Activated naive CD8-positive, alpha-beta T cell treated with anti-CD3 and anti-CD28 coated beads, Interleukin-2, amount 10 ng/mL, durations not matched to agents 7 days and 5 days (primary cell): ENCODE measurements around the gene IRX4. TPM values are rescaled to one million over a fixed set of nuclear protein-coding genes. Genes with fewer than 3 reads are reported as not detected.

ENCODE experiments used
- ATAC-seq: fragments of 150-1000 bp; cut with Tn5 transposase; one replicate; pipeline ENCODE4 v1.10.0; 2021; ENCODE audit warnings: low read depth, moderate library complexity
- POLR2A ChIA-PET: fragments of 350-600 bp; sonication (Branson Sonifier 250); formaldehyde crosslinking; loops from one replicate; lab custom pipeline; 2021; ENCODE audit warnings: antibody characterized with exemption; lab: Charles Lee
- DNase-seq: peaks from one replicate; pipeline ENCODE4 v3.0.0; 2021
- H3K27ac Mint-ChIP-seq: one replicate; pipeline ENCODE4 v1.8.0; 2022; ENCODE audit warnings: mild to moderate bottlenecking, mixed read lengths
- H3K27me3 Mint-ChIP-seq: one replicate; pipeline ENCODE4 v1.8.0; 2022; ENCODE audit warnings: mild to moderate bottlenecking, moderate library complexity, mixed read lengths
- H3K36me3 Mint-ChIP-seq: one replicate; pipeline ENCODE4 v1.8.0; 2021; ENCODE audit warnings: mild to moderate bottlenecking, mixed read lengths
- H3K4me1 Mint-ChIP-seq: one replicate; pipeline ENCODE4 v1.8.0; 2021; ENCODE audit warnings: mixed read lengths
- H3K4me3 Mint-ChIP-seq: one replicate; pipeline ENCODE4 v1.8.0; 2022; ENCODE audit warnings: mild to moderate bottlenecking, moderate library complexity, mixed read lengths
- H3K9me3 Mint-ChIP-seq: one replicate; pipeline ENCODE4 v1.8.0; 2021; ENCODE audit warnings: mixed read lengths
- total RNA-seq, 2 experiments: library from RNA; stranded (reverse); gene quantifications; one replicate each; pipeline ENCODE4 v1.2.3, GENCODE V29; 2021

IRX4 gene
- total RNA-seq, 2 experiments from 2014 or later, result not detected

GRCh38 chr5:1859099-1859498 lies 23.6 kb downstream of the IRX4 start:
- Mint-ChIP-seq H3K4me1 (peaks cover 2% of the 10 kb centered on the region), H3K36me3 (no peaks in the 10 kb centered on the region), H3K27me3 (peaks cover 18% of the 10 kb centered on the region), H3K9me3 (no peaks in the 10 kb centered on the region), H3K27ac (no peak overlapping the region), H3K4me3 (no peak overlapping the region)
- POLR2A ChIA-PET, result no interaction called here
- ATAC-seq (no peak), DNase-seq (no peak)

GRCh38 chr5:1858436-1858835 lies 24.3 kb downstream of the IRX4 start:
- ATAC-seq (no peak), DNase-seq (no peak)
- peaks cover 2% of the 10 kb centered on the region for H3K4me1 Mint-ChIP-seq
- no peak overlapping the region for H3K4me3 Mint-ChIP-seq
- H3K9me3 Mint-ChIP-seq, result no peaks in the 10 kb centered on the region
- peaks cover 24% of the 10 kb centered on the region for H3K27me3 Mint-ChIP-seq
- H3K36me3 Mint-ChIP-seq, result no peaks in the 10 kb centered on the region
- POLR2A ChIA-PET, result no interaction called here
- H3K27ac Mint-ChIP-seq, result no peak overlapping the region

GRCh38 chr5:1857256-1857600 lies 25.5 kb downstream of the IRX4 start:
- H3K4me1 Mint-ChIP-seq, result peaks cover 2% of the 10 kb centered on the region
- POLR2A ChIA-PET, result no interaction called here
- H3K9me3 Mint-ChIP-seq, result no peaks in the 10 kb centered on the region
- H3K36me3 Mint-ChIP-seq, result no peaks in the 10 kb centered on the region
- H3K4me3 Mint-ChIP-seq, result no peak overlapping the region
- DNase-seq, result no peak
- H3K27ac Mint-ChIP-seq, result no peak overlapping the region
- ATAC-seq, result no peak
- H3K27me3 Mint-ChIP-seq, result peaks cover 33% of the 10 kb centered on the region

DNA sequence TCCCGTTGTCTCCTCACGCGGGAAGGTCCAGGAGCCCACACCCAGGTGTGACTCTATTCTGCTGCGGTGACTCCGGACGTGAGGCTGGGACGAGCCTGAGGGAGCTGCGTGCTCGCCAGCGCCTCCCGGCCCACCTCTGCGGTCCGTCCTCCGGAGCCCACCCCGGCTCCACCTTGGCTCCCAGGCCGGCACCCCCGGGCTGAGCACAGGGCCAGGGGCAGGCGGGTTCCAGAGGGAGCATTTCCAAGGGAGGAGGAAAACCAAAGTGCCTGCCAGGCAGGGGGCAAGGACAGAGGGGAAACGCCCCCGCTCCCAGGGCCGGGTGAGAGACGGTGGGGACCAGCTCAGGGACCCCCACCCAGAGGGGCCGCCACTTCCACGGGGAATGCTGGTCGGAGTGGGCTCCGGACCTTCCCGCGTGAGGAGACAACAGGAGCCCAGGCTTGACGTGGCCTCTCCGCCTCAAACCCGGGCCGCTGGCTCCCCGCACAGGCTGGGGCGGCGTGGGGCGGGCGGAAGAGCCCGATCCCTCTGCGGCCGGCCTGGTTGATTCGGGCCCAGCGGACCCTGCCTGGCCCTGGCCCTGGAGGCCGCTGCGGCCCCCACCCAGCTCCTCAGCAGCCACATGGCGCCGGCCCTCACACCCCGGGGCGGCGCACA lies 26.0 kb downstream of the IRX4 start:
- Mint-ChIP-seq H3K27me3 (peaks cover 37% of the 10 kb centered on the region), H3K9me3 (no peaks in the 10 kb centered on the region), H3K4me1 (peaks cover 2% of the 10 kb centered on the region), H3K4me3 (no peak overlapping the region), H3K27ac (no peak overlapping the region), H3K36me3 (no peaks in the 10 kb centered on the region)
- no peak for DNase-seq
- POLR2A ChIA-PET, result no interaction called here
- no peak for ATAC-seq

DNA sequence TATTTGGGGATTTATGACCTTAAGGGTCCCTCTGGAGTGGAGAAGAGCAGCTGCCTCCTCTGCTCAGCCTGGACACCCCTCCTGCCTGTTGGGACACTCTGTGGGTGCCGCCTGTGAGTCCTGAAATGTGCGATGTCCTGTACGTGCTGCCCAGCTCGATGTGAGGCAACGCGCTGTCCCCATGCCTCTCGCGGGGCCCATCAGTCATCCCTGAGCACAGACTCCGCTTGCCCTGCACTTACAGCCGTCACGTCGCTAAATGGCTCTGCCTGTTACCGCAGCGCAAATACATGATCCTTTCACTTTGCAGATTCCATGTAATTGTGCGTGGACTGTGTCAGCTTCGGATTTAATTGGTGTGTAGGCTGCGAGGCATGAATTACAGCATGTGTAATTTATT lies 27.1 kb downstream of the IRX4 start:
- POLR2A ChIA-PET, result no interaction called here
- DNase-seq (no peak), ATAC-seq (no peak)
- Mint-ChIP-seq H3K27me3 (peaks cover 46% of the 10 kb centered on the region), H3K36me3 (no peaks in the 10 kb centered on the region), H3K4me1 (peaks cover 2% of the 10 kb centered on the region), H3K27ac (no peak overlapping the region), H3K4me3 (peak overlapping the region; percentile 40), H3K9me3 (no peaks in the 10 kb centered on the region)

DNA sequence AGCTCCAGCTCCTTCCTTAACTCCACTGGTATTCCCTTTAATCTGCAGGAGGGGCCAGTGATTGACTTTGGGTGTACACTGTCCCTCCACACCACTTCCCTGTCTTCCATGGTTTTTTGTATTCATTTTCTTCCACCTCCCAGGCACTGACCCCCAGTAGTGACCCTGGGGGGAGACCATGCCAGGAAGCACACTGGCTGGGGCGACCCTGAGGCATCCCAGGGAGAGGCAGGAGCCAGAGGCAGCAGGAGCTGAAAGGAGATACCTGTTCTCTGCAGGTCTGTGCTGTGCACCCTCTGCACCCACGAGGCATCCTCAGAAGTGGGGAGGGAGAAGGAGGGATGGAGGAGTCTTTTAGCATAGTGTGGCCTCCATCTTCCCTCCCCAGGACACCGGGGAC lies 27.6 kb downstream of the IRX4 start:
- H3K36me3 Mint-ChIP-seq, result no peaks in the 10 kb centered on the region
- DNase-seq (no peak), ATAC-seq (no peak)
- POLR2A ChIA-PET, result no interaction called here
- H3K4me3 Mint-ChIP-seq, result no peak overlapping the region
- peaks cover 2% of the 10 kb centered on the region for H3K4me1 Mint-ChIP-seq
- H3K9me3 Mint-ChIP-seq, result no peaks in the 10 kb centered on the region
- H3K27me3 Mint-ChIP-seq, result peaks cover 49% of the 10 kb centered on the region
- H3K27ac Mint-ChIP-seq, result no peak overlapping the region

DNA sequence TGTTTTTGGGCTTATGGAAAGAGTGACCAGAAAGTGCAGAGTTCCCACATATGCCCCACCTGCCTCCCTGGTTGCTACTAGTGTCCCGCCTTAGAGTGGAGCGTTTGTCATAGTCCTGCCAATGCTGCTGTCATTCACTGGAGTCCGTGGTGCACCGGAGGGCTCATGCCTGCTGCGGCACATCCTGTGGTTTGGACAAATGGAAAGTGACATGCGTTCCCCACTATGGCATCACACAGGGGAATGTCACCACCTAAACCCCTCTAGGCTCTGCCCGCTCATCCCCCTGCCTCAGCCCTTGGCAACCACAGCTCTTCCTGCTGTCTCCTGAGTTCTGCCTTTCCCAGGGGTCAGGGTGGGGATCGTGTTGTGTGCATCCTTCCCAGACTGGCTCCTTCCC lies 29.2 kb downstream of the IRX4 start:
- no peak overlapping the region for H3K27ac Mint-ChIP-seq
- no peaks in the 10 kb centered on the region for H3K9me3 Mint-ChIP-seq
- H3K27me3 Mint-ChIP-seq, result peaks cover 59% of the 10 kb centered on the region
- DNase-seq, result no peak
- no peaks in the 10 kb centered on the region for H3K36me3 Mint-ChIP-seq
- H3K4me3 Mint-ChIP-seq, result no peak overlapping the region
- H3K4me1 Mint-ChIP-seq, result peaks cover 2% of the 10 kb centered on the region
- POLR2A ChIA-PET, result no interaction called here
- ATAC-seq, result no peak

DNA sequence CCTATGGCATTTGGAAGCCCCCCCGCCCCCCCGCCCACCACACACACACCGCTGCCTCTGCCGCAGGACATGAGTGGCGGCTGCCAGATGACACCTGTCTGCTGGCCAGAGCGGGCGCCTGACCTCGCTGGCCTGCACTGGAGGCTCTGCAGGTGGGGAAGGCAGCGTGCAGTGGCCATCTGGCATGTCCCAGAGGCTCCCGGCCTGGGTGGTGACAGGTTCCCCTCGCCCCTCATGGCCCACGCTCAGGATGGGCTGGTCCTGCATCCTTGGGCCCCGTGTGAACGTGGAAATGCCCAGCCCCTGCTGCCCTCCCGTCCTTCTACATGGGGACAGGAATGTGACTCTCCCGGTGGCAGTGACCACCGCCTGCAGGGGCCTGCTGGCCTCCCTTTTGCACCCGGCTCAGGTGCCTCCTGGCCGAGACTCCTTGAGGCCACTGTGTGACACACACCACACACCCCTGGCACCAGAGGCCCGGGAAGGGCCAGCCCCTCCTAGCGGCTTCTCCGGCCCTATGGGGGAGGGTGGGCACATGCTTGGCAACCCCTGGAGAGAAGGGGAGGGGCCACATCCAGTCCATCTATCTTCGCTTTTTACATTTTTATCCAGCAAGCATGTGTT lies 30.3 kb downstream of the IRX4 start:
- peaks cover 64% of the 10 kb centered on the region for H3K27me3 Mint-ChIP-seq
- no peak for DNase-seq
- no peak overlapping the region for H3K27ac Mint-ChIP-seq
- peaks cover 2% of the 10 kb centered on the region for H3K4me1 Mint-ChIP-seq
- POLR2A ChIA-PET, result no interaction called here
- H3K9me3 Mint-ChIP-seq, result no peaks in the 10 kb centered on the region
- ATAC-seq, result no peak
- no peaks in the 10 kb centered on the region for H3K36me3 Mint-ChIP-seq
- no peak overlapping the region for H3K4me3 Mint-ChIP-seq

DNA sequence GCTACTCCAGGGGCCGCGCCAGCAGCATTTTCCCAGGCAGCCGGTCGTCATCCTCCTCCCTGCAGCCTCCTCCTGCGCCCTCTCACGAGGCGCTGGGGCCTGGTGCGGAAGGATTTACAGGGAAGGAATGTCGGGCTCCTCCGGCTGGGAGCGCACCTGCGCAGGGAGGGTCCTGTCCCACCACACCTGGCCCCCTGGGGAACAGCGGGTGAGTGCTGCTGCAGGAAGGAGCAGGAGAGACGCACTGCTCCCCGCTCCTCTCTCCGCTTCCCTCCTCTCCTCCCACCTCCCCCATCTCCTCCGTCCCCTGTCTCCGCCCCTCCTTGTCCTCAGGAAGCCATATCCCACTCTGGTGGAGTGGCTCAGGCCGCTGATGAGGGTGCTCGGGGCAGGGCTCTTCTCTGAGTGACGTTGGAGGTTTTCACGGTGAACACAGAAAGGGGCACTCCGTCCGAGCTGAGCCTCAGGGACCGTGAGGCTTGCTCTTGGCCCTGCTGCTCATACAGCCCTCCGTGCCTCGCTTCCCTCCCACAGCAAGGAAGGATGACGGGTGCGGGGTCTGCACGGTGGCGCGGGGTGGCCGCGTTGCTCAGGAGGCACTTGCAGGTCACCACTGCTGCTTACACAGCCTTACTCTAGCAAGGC lies 31.3 kb downstream of the IRX4 start:
- H3K9me3 Mint-ChIP-seq, result no peaks in the 10 kb centered on the region
- H3K27ac Mint-ChIP-seq, result no peak overlapping the region
- no peak overlapping the region for H3K4me3 Mint-ChIP-seq
- DNase-seq, result no peak
- H3K4me1 Mint-ChIP-seq, result peaks cover 2% of the 10 kb centered on the region
- ATAC-seq, result no peak
- H3K36me3 Mint-ChIP-seq, result no peaks in the 10 kb centered on the region
- H3K27me3 Mint-ChIP-seq, result peaks cover 61% of the 10 kb centered on the region
- POLR2A ChIA-PET, result no interaction called here

GRCh38 chr5:1850324-1851154 lies 32.2 kb downstream of the IRX4 start:
- POLR2A ChIA-PET, result no interaction called here
- no peaks in the 10 kb centered on the region for H3K4me1 Mint-ChIP-seq
- H3K4me3 Mint-ChIP-seq, result no peak overlapping the region
- no peaks in the 10 kb centered on the region for H3K36me3 Mint-ChIP-seq
- H3K9me3 Mint-ChIP-seq, result no peaks in the 10 kb centered on the region
- DNase-seq, result no peak
- H3K27me3 Mint-ChIP-seq, result peaks cover 54% of the 10 kb centered on the region
- ATAC-seq, result no peak
- H3K27ac Mint-ChIP-seq, result no peak overlapping the region

DNA sequence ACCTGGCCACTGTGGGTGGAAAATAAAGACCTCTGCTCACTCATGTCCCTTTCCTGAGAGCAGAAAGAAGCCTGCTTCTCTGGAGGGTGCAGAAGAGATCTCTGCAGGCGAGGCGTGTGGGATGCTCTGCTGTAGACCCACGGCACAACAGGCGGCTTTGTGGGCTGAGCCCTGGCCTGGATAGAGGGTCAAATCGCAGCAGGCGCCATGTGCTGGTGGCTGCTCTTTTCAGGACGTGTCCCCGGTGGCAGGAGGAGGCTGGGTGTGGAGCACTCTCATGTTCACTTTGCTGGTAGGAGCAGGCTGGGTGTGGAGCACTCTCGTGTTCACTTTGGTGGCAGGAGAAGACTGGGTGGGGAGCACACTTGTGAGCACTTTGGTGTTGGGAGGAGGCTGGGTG lies 35.1 kb downstream of the IRX4 start:
- Mint-ChIP-seq H3K27me3 (peaks cover 35% of the 10 kb centered on the region), H3K4me3 (no peak overlapping the region), H3K36me3 (no peaks in the 10 kb centered on the region), H3K4me1 (no peaks in the 10 kb centered on the region), H3K27ac (no peak overlapping the region), H3K9me3 (no peaks in the 10 kb centered on the region)
- POLR2A ChIA-PET, result no interaction called here
- ATAC-seq, result no peak
- no peak for DNase-seq

GRCh38 chr5:1847056-1847455 lies 35.7 kb downstream of the IRX4 start:
- peaks cover 32% of the 10 kb centered on the region for H3K27me3 Mint-ChIP-seq
- no peak overlapping the region for H3K27ac Mint-ChIP-seq
- DNase-seq (no peak), ATAC-seq (no peak)
- no peaks in the 10 kb centered on the region for H3K36me3 Mint-ChIP-seq
- POLR2A ChIA-PET, result no interaction called here
- H3K4me1 Mint-ChIP-seq, result no peaks in the 10 kb centered on the region
- H3K9me3 Mint-ChIP-seq, result no peaks in the 10 kb centered on the region
- H3K4me3 Mint-ChIP-seq, result no peak overlapping the region

DNA sequence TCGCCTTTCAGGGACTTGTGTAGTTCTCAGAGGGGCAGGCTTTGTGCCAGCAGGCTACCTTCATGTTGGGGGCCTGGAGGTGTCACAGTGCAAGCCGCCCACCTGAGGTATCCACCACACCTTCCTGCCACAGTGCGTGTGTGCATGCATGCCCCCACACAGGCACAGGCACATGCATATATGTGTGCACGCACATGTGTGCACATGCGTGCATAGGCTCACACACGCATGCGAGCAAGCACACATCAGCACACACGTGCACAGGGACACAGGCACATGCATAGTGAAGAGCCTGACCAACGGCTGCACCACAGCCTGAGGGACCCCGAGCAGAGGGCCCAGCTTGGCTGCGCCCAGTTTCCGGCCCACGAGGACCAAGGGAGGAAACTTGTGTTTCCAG lies 36.1 kb downstream of the IRX4 start:
- DNase-seq (no peak), ATAC-seq (no peak)
- POLR2A ChIA-PET, result no interaction called here
- no peak overlapping the region for H3K27ac Mint-ChIP-seq
- H3K36me3 Mint-ChIP-seq, result no peaks in the 10 kb centered on the region
- H3K9me3 Mint-ChIP-seq, result no peaks in the 10 kb centered on the region
- H3K4me3 Mint-ChIP-seq, result no peak overlapping the region
- H3K27me3 Mint-ChIP-seq, result peaks cover 27% of the 10 kb centered on the region
- no peaks in the 10 kb centered on the region for H3K4me1 Mint-ChIP-seq
